SK-N-SH treated with all-trans-retinoic acid at 6 μM for 48 hours (cell line): ENCODE results near the gene TANC2.

Experiments used
- CSDC2 ChIP-seq: fragments of 250-450 bp; sonication (Bioruptor Pico); IDR thresholded peaks from 2 replicates; pipeline ENCODE4 v1.5.0; 2020; ENCODE audit warnings: mild to moderate bottlenecking, moderate library complexity
- CSRNP3 ChIP-seq: fragments of 250-450 bp; sonication (Bioruptor Pico); IDR thresholded peaks from 2 replicates; pipeline ENCODE4 v1.5.1; 2021; ENCODE audit warnings: mild to moderate bottlenecking, moderate library complexity
- GLIS3 ChIP-seq: fragments of 250-450 bp; sonication (Bioruptor Pico); IDR thresholded peaks from 2 replicates; pipeline ENCODE4 v1.5.0; 2020; ENCODE audit warnings: mild to moderate bottlenecking, moderate library complexity
- ISL1 ChIP-seq: fragments of 250-450 bp; sonication (Bioruptor Pico); IDR thresholded peaks from 2 replicates; pipeline ENCODE4 v2.1.2; 2022; ENCODE audit warnings: mild to moderate bottlenecking, moderate library complexity
- RARB ChIP-seq: fragments of 250-450 bp; sonication (Bioruptor Pico); IDR thresholded peaks from 2 replicates; pipeline ENCODE4 v1.8.0; 2021; ENCODE audit warnings: mild to moderate bottlenecking, moderate library complexity
- ZNF565 ChIP-seq: fragments of 450-650 bp; formaldehyde crosslinking; conservative IDR thresholded peaks from 2 replicates; pipeline ENCODE4 v1.5.0; 2020; ENCODE audit warnings: low read depth, mild to moderate bottlenecking, moderate library complexity
- ZNF70 ChIP-seq: fragments of 450-650 bp; formaldehyde crosslinking; IDR thresholded peaks from 2 replicates; pipeline ENCODE4 v1.5.0; 2020; ENCODE audit warnings: mild to moderate bottlenecking, moderate library complexity
- TF ChIP-seq, protein P1 (sequence below): fragments of 250-450 bp; sonication (Bioruptor Pico); IDR thresholded peaks from 2 replicates; pipeline ENCODE4 v1.5.0; 2020; ENCODE audit warnings: mild to moderate bottlenecking, moderate library complexity
- TF ChIP-seq, protein P2 (sequence below): fragments of 250-450 bp; sonication (Bioruptor Pico); IDR thresholded peaks from 2 replicates; pipeline ENCODE4 v1.8.0; 2020; ENCODE audit warnings: mild to moderate bottlenecking, moderate library complexity, borderline replicate concordance

GRCh38 chr17:62955841-62956352 is 10.1 kb upstream of the TANC2 start:
- TF ChIP-seq, protein P1, sequence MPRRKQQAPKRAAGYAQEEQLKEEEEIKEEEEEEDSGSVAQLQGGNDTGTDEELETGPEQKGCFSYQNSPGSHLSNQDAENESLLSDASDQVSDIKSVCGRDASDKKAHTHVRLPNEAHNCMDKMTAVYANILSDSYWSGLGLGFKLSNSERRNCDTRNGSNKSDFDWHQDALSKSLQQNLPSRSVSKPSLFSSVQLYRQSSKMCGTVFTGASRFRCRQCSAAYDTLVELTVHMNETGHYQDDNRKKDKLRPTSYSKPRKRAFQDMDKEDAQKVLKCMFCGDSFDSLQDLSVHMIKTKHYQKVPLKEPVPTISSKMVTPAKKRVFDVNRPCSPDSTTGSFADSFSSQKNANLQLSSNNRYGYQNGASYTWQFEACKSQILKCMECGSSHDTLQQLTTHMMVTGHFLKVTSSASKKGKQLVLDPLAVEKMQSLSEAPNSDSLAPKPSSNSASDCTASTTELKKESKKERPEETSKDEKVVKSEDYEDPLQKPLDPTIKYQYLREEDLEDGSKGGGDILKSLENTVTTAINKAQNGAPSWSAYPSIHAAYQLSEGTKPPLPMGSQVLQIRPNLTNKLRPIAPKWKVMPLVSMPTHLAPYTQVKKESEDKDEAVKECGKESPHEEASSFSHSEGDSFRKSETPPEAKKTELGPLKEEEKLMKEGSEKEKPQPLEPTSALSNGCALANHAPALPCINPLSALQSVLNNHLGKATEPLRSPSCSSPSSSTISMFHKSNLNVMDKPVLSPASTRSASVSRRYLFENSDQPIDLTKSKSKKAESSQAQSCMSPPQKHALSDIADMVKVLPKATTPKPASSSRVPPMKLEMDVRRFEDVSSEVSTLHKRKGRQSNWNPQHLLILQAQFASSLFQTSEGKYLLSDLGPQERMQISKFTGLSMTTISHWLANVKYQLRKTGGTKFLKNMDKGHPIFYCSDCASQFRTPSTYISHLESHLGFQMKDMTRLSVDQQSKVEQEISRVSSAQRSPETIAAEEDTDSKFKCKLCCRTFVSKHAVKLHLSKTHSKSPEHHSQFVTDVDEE: no peak
- TF ChIP-seq RARB (CRISPR knock-in tag) (no peak), GLIS3 (CRISPR knock-in tag) (no peak), ZNF565 (no peak), CSDC2 (CRISPR knock-in tag) (no peak), ISL1 (CRISPR knock-in tag) (no peak), ZNF70 (CRISPR knock-in tag) (no peak), CSRNP3 (CRISPR knock-in tag) (no peak)
- TF ChIP-seq, protein P2, sequence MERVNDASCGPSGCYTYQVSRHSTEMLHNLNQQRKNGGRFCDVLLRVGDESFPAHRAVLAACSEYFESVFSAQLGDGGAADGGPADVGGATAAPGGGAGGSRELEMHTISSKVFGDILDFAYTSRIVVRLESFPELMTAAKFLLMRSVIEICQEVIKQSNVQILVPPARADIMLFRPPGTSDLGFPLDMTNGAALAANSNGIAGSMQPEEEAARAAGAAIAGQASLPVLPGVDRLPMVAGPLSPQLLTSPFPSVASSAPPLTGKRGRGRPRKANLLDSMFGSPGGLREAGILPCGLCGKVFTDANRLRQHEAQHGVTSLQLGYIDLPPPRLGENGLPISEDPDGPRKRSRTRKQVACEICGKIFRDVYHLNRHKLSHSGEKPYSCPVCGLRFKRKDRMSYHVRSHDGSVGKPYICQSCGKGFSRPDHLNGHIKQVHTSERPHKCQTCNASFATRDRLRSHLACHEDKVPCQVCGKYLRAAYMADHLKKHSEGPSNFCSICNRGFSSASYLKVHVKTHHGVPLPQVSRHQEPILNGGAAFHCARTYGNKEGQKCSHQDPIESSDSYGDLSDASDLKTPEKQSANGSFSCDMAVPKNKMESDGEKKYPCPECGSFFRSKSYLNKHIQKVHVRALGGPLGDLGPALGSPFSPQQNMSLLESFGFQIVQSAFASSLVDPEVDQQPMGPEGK (CRISPR knock-in tag): no peak
